HG03025 (cell line): ENCODE data around the gene ATP2B3.

Experiments
- ATAC-seq: cut with Tn5 transposase; IDR thresholded peaks from one replicate; pipeline ENCODE4 v1.9.1; 2021; ENCODE audit warnings: mild to moderate bottlenecking, moderate library complexity; ENCODE audit not compliant: unreplicated experiment, low FRiP score

Gene ATP2B3

GRCh38 chrX:153507484-153508178 is 9.8 kb upstream of the ATP2B3 start:
- ATAC-seq = peak; percentile 72

GRCh38 chrX:153509592-153509991 is 7.8 kb upstream of the ATP2B3 start:
- no peak for ATAC-seq

- no peak for ATAC-seq
These were observed 7.1 kb upstream of the ATP2B3 start for GRCh38 chrX:153510383-153510782.

- ATAC-seq = no peak
These were observed 5.5 kb upstream of the ATP2B3 start for GRCh38 chrX:153511784-153512500.

- ATAC-seq = no peak
These were observed 4.9 kb upstream of the ATP2B3 start for GRCh38 chrX:153512501-153512893.

GRCh38 chrX:153513265-153513664 is 4.2 kb upstream of the ATP2B3 start:
- no peak for ATAC-seq

GRCh38 chrX:153514259-153514658 is 3.2 kb upstream of the ATP2B3 start:
- ATAC-seq = no peak

GRCh38 chrX:153515435-153515834 is 2.0 kb upstream of the ATP2B3 start:
- no peak for ATAC-seq

- no peak for ATAC-seq
These were observed 1.4 kb upstream of the ATP2B3 start for GRCh38 chrX:153516073-153516472.

GRCh38 chrX:153517946-153518834 is 748 bp downstream of the ATP2B3 start:
- no peak for ATAC-seq

GRCh38 chrX:153519569-153520286 is 2.3 kb downstream of the ATP2B3 start:
- no peak for ATAC-seq

- ATAC-seq = no peak
These were observed 3.0 kb downstream of the ATP2B3 start for GRCh38 chrX:153520287-153520917.

GRCh38 chrX:153521034-153521433 is 3.6 kb downstream of the ATP2B3 start:
- no peak for ATAC-seq

- no peak for ATAC-seq
These were observed 4.8 kb downstream of the ATP2B3 start for GRCh38 chrX:153522259-153522658.

- ATAC-seq = no peak
These were observed 5.8 kb downstream of the ATP2B3 start for GRCh38 chrX:153523269-153523668.

- ATAC-seq = no peak
These were observed 6.8 kb downstream of the ATP2B3 start for GRCh38 chrX:153524234-153524633.

- ATAC-seq = no peak
These were observed 8.0 kb downstream of the ATP2B3 start for GRCh38 chrX:153525451-153525850.

GRCh38 chrX:153526042-153526441 is 8.6 kb downstream of the ATP2B3 start:
- no peak for ATAC-seq

- no peak for ATAC-seq
These were observed 9.4 kb downstream of the ATP2B3 start for GRCh38 chrX:153526801-153527200.

- ATAC-seq = no peak
These were observed 9.8 kb downstream of the ATP2B3 start for GRCh38 chrX:153527208-153527607.
